GM12878 (cell line): ENCODE measurements around the gene CCDC32. TPM values are rescaled to one million over a fixed set of nuclear protein-coding genes. Genes with fewer than 3 reads are reported as not detected.

Experiments
- BACH1 ChIP-seq: fragments of 450-650 bp; IDR thresholded peaks from 2 replicates; pipeline ENCODE4 v1.6.1; 2017; ENCODE audit warnings: mild to moderate bottlenecking, borderline replicate concordance
- CHD1 ChIP-seq: IDR thresholded peaks from 2 replicates; pipeline ENCODE4 v1.6.1; 2012; ENCODE audit warnings: low read depth, low read length, improper control_type of control experiment
- NR2F1 ChIP-seq: fragments of 450-650 bp; conservative IDR thresholded peaks from 2 replicates; pipeline ENCODE4 v1.6.1; 2017; ENCODE audit warnings: mild to moderate bottlenecking
- PML ChIP-seq: IDR thresholded peaks from 2 replicates; pipeline ENCODE4 v1.6.1; 2012; ENCODE audit warnings: low read length, inconsistent platforms
- POLR2A ChIP-seq: IDR thresholded peaks from 2 replicates; pipeline ENCODE4 v1.6.1; 2011; ENCODE audit warnings: low read depth, mild to moderate bottlenecking, low read length
- RAD21 ChIP-seq: IDR thresholded peaks from 2 replicates; pipeline ENCODE4 v1.6.1; 2011; ENCODE audit warnings: mild to moderate bottlenecking, low read depth, low read length, moderate library complexity; ENCODE audit not compliant: insufficient read depth
- SMAD5 ChIP-seq: IDR thresholded peaks from 2 replicates; pipeline ENCODE4 v1.6.1; 2016; ENCODE audit warnings: antibody characterized with exemption, low read depth
- SMARCA5 ChIP-seq: fragments of 450-650 bp; IDR thresholded peaks from 2 replicates; pipeline ENCODE4 v1.6.1; 2017; ENCODE audit warnings: mild to moderate bottlenecking
- STAT3 ChIP-seq: IDR thresholded peaks from 2 replicates; pipeline ENCODE4 v1.6.1; 2011; ENCODE audit warnings: low read depth, low read length, improper control_type of control experiment
- ZBED1 ChIP-seq: IDR thresholded peaks from 2 replicates; pipeline ENCODE4 v1.6.1; 2016; ENCODE audit warnings: borderline replicate concordance
- ZNF24 ChIP-seq: fragments of 450-650 bp; IDR thresholded peaks from 2 replicates; pipeline ENCODE4 v1.6.1; 2017; ENCODE audit warnings: antibody characterized with exemption, mild to moderate bottlenecking
- polyA plus RNA-seq, 11 experiments: library from polyadenylated mRNA; depleted of rRNA in 4 of 11; unstranded in 6 of 11; stranded (reverse) in 5 of 11; fragments of >200 nt; fragmentation: Nextera tagmentation in 4 of 11; fragmentation: Illumina TruSeq in 1 of 11; extraction: Ambion mirVana in 4 of 11; extraction: Trizol in 1 of 11; gene quantifications; 1 replicate in 1 of 11; 2 replicates in 10 of 11; pipeline versions ENCODE4 v1.2.1 to v1.2.3, GENCODE V29; 2011 to 2016; ENCODE audit warnings: inconsistent platforms in 2 of 11, missing spikeins in 2 of 11, low read depth in 1 of 11
- total RNA-seq, 4 experiments: library from RNA; depleted of rRNA in 3 of 4; stranded (reverse); fragments of >200 nt in 3 of 4; fragmentation: Illumina TruSeq in 1 of 4; extraction: Trizol in 1 of 4; gene quantifications; 2 replicates each; pipeline versions ENCODE4 v1.2.1 to v1.2.3, GENCODE V29; 2013 to 2021
- TF ChIP-seq, protein P1 (sequence below): fragments of 450-650 bp; formaldehyde crosslinking; IDR thresholded peaks from 2 replicates; pipeline ENCODE4 v1.5.0; 2022; ENCODE audit warnings: mild to moderate bottlenecking, missing genetic modification characterization
- TF ChIP-seq, protein P2 (sequence below): fragments of 450-650 bp; IDR thresholded peaks from 2 replicates; pipeline ENCODE4 v1.6.1; 2017; ENCODE audit warnings: mild to moderate bottlenecking
- TF ChIP-seq, protein P3 (sequence below): fragments of 150-350 bp; IDR thresholded peaks from 2 replicates; pipeline ENCODE4 v1.6.1; 2014; ENCODE audit warnings: mild to moderate bottlenecking, low read depth, low read length
- TF ChIP-seq, protein P4 (sequence below): fragments of 450-650 bp; IDR thresholded peaks from 2 replicates; pipeline ENCODE4 v1.6.1; 2017; ENCODE audit warnings: low read depth, mild to moderate bottlenecking, moderate library complexity
- TF ChIP-seq, protein P5 (sequence below): fragments of 450-650 bp; conservative IDR thresholded peaks from 2 replicates; pipeline ENCODE4 v1.6.1; 2017; ENCODE audit warnings: mild to moderate bottlenecking, moderate library complexity

Gene CCDC32
- total and polyA plus RNA-seq, 10 of the 15 experiments (the other 5 are each of a cell fraction or from before 2014, with no cell fraction given), result 30.2 to 74.3 (median 46.5) TPM

DNA sequence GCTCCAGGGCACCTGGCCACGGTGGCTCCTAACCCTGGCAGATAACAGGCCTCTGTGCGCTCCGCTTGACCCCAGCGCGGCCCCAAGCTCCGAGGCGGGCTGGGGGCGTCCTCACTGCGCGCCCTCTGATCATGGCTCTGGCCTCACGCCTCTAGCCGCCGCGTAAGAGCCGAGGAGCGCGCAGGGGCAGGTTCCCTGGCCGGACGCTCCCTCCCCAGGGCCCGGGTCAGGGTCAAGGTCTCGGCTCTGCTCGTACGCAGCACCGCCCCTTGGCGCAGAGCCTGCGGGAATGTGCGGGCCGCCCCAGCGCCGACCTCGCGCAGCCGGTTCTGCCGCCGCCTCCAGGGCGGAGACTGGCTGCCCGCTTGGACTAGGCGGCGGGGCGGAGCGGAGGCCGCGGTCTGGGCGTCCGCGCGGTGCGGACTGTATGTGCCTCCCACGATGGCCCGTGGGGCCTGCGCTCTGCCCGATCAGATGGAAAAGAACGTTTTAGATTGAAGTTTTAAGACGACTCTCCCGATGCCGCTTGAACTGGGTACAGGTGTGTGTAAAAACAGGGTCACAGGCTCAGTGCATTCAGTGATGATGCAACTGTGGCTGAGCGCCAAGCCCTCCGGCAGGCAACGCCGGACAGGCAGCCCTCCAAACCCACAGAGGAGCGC lies 53.2 kb downstream of the CCDC32 start (continued):
- TF ChIP-seq, protein P1, sequence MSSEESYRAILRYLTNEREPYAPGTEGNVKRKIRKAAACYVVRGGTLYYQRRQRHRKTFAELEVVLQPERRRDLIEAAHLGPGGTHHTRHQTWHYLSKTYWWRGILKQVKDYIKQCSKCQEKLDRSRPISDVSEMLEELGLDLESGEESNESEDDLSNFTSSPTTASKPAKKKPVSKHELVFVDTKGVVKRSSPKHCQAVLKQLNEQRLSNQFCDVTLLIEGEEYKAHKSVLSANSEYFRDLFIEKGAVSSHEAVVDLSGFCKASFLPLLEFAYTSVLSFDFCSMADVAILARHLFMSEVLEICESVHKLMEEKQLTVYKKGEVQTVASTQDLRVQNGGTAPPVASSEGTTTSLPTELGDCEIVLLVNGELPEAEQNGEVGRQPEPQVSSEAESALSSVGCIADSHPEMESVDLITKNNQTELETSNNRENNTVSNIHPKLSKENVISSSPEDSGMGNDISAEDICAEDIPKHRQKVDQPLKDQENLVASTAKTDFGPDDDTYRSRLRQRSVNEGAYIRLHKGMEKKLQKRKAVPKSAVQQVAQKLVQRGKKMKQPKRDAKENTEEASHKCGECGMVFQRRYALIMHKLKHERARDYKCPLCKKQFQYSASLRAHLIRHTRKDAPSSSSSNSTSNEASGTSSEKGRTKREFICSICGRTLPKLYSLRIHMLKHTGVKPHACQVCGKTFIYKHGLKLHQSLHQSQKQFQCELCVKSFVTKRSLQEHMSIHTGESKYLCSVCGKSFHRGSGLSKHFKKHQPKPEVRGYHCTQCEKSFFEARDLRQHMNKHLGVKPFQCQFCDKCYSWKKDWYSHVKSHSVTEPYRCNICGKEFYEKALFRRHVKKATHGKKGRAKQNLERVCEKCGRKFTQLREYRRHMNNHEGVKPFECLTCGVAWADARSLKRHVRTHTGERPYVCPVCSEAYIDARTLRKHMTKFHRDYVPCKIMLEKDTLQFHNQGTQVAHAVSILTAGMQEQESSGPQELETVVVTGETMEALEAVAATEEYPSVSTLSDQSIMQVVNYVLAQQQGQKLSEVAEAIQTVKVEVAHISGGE (CRISPR knock-in tag), result no peak
- TF ChIP-seq NR2F1, result peak; percentile 93
- TF ChIP-seq, protein P2, sequence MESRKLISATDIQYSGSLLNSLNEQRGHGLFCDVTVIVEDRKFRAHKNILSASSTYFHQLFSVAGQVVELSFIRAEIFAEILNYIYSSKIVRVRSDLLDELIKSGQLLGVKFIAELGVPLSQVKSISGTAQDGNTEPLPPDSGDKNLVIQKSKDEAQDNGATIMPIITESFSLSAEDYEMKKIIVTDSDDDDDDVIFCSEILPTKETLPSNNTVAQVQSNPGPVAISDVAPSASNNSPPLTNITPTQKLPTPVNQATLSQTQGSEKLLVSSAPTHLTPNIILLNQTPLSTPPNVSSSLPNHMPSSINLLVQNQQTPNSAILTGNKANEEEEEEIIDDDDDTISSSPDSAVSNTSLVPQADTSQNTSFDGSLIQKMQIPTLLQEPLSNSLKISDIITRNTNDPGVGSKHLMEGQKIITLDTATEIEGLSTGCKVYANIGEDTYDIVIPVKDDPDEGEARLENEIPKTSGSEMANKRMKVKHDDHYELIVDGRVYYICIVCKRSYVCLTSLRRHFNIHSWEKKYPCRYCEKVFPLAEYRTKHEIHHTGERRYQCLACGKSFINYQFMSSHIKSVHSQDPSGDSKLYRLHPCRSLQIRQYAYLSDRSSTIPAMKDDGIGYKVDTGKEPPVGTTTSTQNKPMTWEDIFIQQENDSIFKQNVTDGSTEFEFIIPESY, result no peak
- no peak for TF ChIP-seq ZBED1
- TF ChIP-seq, protein P3, sequence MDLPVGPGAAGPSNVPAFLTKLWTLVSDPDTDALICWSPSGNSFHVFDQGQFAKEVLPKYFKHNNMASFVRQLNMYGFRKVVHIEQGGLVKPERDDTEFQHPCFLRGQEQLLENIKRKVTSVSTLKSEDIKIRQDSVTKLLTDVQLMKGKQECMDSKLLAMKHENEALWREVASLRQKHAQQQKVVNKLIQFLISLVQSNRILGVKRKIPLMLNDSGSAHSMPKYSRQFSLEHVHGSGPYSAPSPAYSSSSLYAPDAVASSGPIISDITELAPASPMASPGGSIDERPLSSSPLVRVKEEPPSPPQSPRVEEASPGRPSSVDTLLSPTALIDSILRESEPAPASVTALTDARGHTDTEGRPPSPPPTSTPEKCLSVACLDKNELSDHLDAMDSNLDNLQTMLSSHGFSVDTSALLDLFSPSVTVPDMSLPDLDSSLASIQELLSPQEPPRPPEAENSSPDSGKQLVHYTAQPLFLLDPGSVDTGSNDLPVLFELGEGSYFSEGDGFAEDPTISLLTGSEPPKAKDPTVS, result no peak
- no peak for TF ChIP-seq RAD21
- TF ChIP-seq STAT3, result no peak
- 0 out of 2 replicates have a peak, but pooled peaks have one; percentile 44 for TF ChIP-seq SMARCA5
- no peak for TF ChIP-seq ZNF24
- TF ChIP-seq POLR2A, result peak; percentile 20; the same call in 1 of the 2 replicates
- no peak for TF ChIP-seq SMAD5
- TF ChIP-seq, protein P4, sequence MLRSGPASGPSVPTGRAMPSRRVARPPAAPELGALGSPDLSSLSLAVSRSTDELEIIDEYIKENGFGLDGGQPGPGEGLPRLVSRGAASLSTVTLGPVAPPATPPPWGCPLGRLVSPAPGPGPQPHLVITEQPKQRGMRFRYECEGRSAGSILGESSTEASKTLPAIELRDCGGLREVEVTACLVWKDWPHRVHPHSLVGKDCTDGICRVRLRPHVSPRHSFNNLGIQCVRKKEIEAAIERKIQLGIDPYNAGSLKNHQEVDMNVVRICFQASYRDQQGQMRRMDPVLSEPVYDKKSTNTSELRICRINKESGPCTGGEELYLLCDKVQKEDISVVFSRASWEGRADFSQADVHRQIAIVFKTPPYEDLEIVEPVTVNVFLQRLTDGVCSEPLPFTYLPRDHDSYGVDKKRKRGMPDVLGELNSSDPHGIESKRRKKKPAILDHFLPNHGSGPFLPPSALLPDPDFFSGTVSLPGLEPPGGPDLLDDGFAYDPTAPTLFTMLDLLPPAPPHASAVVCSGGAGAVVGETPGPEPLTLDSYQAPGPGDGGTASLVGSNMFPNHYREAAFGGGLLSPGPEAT, result no peak
- no peak for TF ChIP-seq PML
- TF ChIP-seq CHD1, result no peak
- TF ChIP-seq BACH1, result no peak
- TF ChIP-seq, protein P5, sequence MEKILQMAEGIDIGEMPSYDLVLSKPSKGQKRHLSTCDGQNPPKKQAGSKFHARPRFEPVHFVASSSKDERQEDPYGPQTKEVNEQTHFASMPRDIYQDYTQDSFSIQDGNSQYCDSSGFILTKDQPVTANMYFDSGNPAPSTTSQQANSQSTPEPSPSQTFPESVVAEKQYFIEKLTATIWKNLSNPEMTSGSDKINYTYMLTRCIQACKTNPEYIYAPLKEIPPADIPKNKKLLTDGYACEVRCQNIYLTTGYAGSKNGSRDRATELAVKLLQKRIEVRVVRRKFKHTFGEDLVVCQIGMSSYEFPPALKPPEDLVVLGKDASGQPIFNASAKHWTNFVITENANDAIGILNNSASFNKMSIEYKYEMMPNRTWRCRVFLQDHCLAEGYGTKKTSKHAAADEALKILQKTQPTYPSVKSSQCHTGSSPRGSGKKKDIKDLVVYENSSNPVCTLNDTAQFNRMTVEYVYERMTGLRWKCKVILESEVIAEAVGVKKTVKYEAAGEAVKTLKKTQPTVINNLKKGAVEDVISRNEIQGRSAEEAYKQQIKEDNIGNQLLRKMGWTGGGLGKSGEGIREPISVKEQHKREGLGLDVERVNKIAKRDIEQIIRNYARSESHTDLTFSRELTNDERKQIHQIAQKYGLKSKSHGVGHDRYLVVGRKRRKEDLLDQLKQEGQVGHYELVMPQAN, result no peak
- TF ChIP-seq, all 136 proteins: peak for 9
